Neutrophil (primary cell): ENCODE measurements around the gene TIAM1.

Source experiments
- H3K27ac ChIP-seq: fragments of 200-600 bp; sonication (generic); 2 replicates; pipeline ENCODE4 v1.5.1; 2016; ENCODE audit warnings: mild to moderate bottlenecking, moderate library complexity
- H3K27me3 ChIP-seq: fragments of 200-600 bp; sonication (generic); 2 replicates; pipeline ENCODE4 v1.6.0; 2016; ENCODE audit warnings: mild to moderate bottlenecking
- H3K36me3 ChIP-seq: fragments of 200-600 bp; sonication (generic); 2 replicates; pipeline ENCODE4 v1.5.1; 2017
- H3K4me1 ChIP-seq, 2 experiments: fragments of 200-600 bp in 1 of 2; sonication (generic) in 1 of 2; 1 replicate in 1 of 2; 2 replicates in 1 of 2; pipeline versions ENCODE4 v1.5.1 to v1.6.1; 2013 to 2016; ENCODE audit warnings: low read depth in 1 of 2, low read length in 1 of 2, mild to moderate bottlenecking in 1 of 2, moderate library complexity in 1 of 2; ENCODE audit not compliant: control insufficient read depth in 1 of 2, insufficient read depth in 1 of 2
- H3K4me3 ChIP-seq, 2 experiments: fragments of 200-600 bp in 1 of 2; sonication (generic) in 1 of 2; 1 replicate in 1 of 2; 2 replicates in 1 of 2; pipeline ENCODE4 v1.5.1; 2013 to 2016; ENCODE audit warnings: low read depth in 1 of 2, low read length in 1 of 2, mild to moderate bottlenecking in 1 of 2, moderate library complexity in 1 of 2
- H3K9me3 ChIP-seq: fragments of 200-600 bp; sonication (generic); 2 replicates; pipeline ENCODE4 v1.5.1; 2016
- CTCF ChIP-seq: fragments of 200-600 bp; sonication (generic); IDR thresholded peaks from 2 replicates; pipeline ENCODE4 v1.5.1; 2016; ENCODE audit warnings: antibody characterized with exemption

The TIAM1 gene

GRCh38 chr21:31133243-31133830, 210.7 kb downstream of the TIAM1 start:
- Histone ChIP-seq H3K4me3 (no peak overlapping the region), H3K4me1 (no peaks in the 10 kb centered on the region), H3K36me3 (no peaks in the 10 kb centered on the region), H3K27me3 (peaks cover 30% of the 10 kb centered on the region), H3K9me3 (no peaks in the 10 kb centered on the region), H3K27ac (no peak overlapping the region)
- no peak for TF ChIP-seq CTCF

- Histone ChIP-seq H3K27ac (no peak overlapping the region), H3K4me3 (no peak overlapping the region), H3K9me3 (no peaks in the 10 kb centered on the region), H3K36me3 (no peaks in the 10 kb centered on the region), H3K27me3 (peaks cover 30% of the 10 kb centered on the region), H3K4me1 (no peaks in the 10 kb centered on the region)
- no peak for TF ChIP-seq CTCF
Measured at GRCh38 chr21:31132574-31133242, 211.4 kb downstream of the TIAM1 start.

GRCh38 chr21:31130821-31131220, 213.2 kb downstream of the TIAM1 start:
- Histone ChIP-seq H3K36me3 (no peaks in the 10 kb centered on the region), H3K4me1 (no peaks in the 10 kb centered on the region), H3K27me3 (peaks cover 16% of the 10 kb centered on the region), H3K4me3 (no peak overlapping the region), H3K27ac (no peak overlapping the region), H3K9me3 (no peaks in the 10 kb centered on the region)
- no peak for TF ChIP-seq CTCF

GRCh38 chr21:31128234-31128633, 215.8 kb downstream of the TIAM1 start:
- H3K27ac ChIP-seq: no peak overlapping the region
- no peak overlapping the region for H3K4me3 ChIP-seq
- no peaks in the 10 kb centered on the region for H3K9me3 ChIP-seq
- no peak for TF ChIP-seq CTCF
- H3K27me3 ChIP-seq: peaks cover under 1% of the 10 kb centered on the region
- no peaks in the 10 kb centered on the region for H3K36me3 ChIP-seq
- H3K4me1 ChIP-seq: no peaks in the 10 kb centered on the region

GRCh38 chr21:31124010-31124409, 220.1 kb downstream of the TIAM1 start:
- Histone ChIP-seq H3K9me3 (no peaks in the 10 kb centered on the region), H3K27me3 (no peaks in the 10 kb centered on the region), H3K27ac (no peak overlapping the region), H3K4me1 (no peaks in the 10 kb centered on the region), H3K36me3 (no peaks in the 10 kb centered on the region), H3K4me3 (no peak overlapping the region)
- no peak for TF ChIP-seq CTCF
